Erythroblast (primary cell): ENCODE results near the gene CHST12.

Experiments used
- GATA1 ChIP-seq: IDR thresholded peaks from 2 replicates; pipeline ENCODE4 v1.6.1; 2011; ENCODE audit warnings: low read depth, mild to moderate bottlenecking, control low read depth, low read length, moderate library complexity
- POLR2A ChIP-seq: IDR thresholded peaks from 2 replicates; pipeline ENCODE4 v1.6.1; 2011; ENCODE audit warnings: mild to moderate bottlenecking, low read length

- TF ChIP-seq POLR2A (no peak), GATA1 (no peak)
These were observed 32.1 kb upstream of the CHST12 start for GRCh38 chr7:2371329-2371728.
